Measurements from ENCODE around the gene COL27A1. TPM values are rescaled to one million over a fixed set of nuclear protein-coding genes. Genes with fewer than 3 reads are reported as not detected.
"Not testable (repeated sequence)": the region's sequence is repeated elsewhere in the genome, so short reads cannot be mapped to it uniquely, and the experiment has no call there.

COL27A1 gene
- total RNA-seq, 1 donor from 2014 or later = 20.3 TPM

DNA sequence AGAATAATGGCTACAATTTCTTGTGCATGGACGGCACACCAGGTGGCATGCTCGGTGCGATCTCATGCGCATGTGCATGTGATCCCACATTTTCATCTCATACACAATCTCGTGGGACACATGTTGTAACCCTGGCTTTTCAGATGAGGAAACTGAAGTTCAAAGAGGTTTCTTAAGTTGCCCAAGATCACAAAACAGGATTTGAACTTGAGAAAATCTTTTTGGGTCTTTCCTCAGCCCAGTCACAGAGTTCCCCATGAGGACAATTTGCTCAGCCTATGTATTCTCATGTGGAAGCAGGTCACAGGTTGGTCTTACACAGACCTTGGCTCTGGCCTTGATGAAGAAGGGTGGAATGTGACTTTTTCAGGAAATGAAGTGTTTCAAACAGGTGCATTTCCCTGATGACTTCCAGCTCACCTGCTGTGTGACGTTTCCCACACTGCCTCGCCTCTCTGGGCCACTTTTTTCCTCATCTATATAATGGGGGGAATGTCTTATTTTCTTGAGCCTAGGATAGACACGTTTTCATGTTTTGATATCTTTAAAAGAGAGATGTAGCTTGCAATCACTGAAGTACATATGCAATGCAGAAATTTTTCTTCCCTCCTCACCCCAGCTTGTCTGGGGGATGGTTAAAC, 160.5 kb downstream of the COL27A1 start:
- no peak for TF ChIP-seq CTCF (conservative IDR thresholded peaks at IDR 0.05)
- H3K27me3 Mint-ChIP-seq (ENCODE audit: low read depth) = no peaks in the 10 kb centered on the region
- peaks cover 5% of the 10 kb centered on the region for H3K4me1 Mint-ChIP-seq
- H3K4me3 Mint-ChIP-seq = no peak overlapping the region
- H3K9me3 Mint-ChIP-seq = no peaks in the 10 kb centered on the region
- H3K27ac Mint-ChIP-seq (ENCODE audit: unreplicated experiment) = no peak overlapping the region
- no peaks in the 10 kb centered on the region for H3K36me3 Mint-ChIP-seq (ENCODE audit: low read depth)
- no peak for DNase-seq (ENCODE audit: low read depth, low spot score)

DNA sequence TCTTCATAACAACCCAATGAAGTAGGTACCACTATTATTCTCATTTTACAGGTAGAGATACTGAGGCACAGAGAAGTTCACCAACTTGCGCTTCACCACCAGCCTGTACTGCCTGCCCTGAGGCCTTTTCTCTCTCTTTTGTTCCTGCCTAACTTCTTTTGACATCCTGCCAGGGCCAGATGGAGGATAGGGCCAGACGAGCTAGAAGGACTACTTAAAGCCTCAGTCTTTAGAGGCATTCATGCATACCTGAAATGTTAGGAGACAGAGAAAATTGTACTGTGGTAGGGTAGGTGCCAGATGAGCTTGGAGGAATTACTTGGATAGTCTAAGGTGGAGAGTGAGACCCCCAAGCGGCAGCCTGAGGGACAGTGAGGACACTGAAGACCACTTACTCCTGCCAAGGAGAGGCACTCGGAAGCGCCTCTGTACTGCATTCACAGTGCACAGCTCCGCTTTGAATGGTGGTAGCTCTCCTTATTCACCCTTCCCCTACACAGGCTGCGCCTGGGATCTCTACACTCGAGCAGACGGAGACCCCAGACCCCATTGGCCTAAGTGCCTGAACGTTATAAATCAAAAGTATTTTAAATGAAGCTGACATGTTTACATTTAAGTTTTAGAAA, 161.4 kb downstream of the COL27A1 start:
- H3K4me3 Mint-ChIP-seq = no peak overlapping the region
- H3K36me3 Mint-ChIP-seq (ENCODE audit: low read depth) = no peaks in the 10 kb centered on the region
- peaks cover 5% of the 10 kb centered on the region for H3K4me1 Mint-ChIP-seq
- TF ChIP-seq CTCF (conservative IDR thresholded peaks at IDR 0.05) = no peak
- H3K27me3 Mint-ChIP-seq (ENCODE audit: low read depth) = no peaks in the 10 kb centered on the region
- no peak for DNase-seq (ENCODE audit: low read depth, low spot score)
- H3K9me3 Mint-ChIP-seq = no peaks in the 10 kb centered on the region
- H3K27ac Mint-ChIP-seq (ENCODE audit: unreplicated experiment) = no peak overlapping the region

DNA sequence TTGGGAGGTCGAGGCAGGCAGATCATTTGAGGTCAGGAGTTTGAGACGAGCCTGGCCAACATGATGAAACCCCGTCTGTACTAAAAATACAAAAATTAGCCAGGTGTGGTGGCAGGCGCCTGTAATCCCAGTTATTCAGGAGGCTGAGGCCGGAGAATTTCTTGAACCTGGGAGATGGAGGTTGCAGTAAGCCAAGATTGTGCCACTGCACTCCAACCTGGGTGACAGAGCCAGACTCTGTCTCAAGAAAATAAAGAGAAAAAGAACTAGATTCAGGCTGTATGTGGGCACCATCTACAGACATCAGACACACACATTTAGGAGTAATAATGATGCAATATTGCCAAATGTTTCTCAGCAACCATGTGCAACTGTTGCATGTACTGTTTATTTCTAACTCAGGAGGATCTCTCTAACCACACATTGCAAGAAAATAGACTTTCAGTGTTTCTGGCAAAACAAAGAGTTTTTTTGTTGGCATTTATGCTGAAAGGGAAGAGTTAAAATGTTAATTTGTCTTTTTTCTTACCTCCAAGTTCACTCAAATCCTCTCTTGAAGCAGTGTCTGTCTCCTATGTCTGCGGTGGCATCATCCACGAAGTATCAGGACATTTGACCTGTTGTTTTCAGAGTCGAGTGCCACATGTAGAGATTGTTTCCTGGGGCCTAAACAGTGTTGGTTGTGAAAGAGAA, 162.5 kb downstream of the COL27A1 start:
- Mint-ChIP-seq H3K4me3 (no peak overlapping the region), H3K4me1 (peaks cover 5% of the 10 kb centered on the region), H3K9me3 (no peaks in the 10 kb centered on the region), H3K27me3 (ENCODE audit: low read depth) (no peaks in the 10 kb centered on the region), H3K36me3 (ENCODE audit: low read depth) (no peaks in the 10 kb centered on the region), H3K27ac (ENCODE audit: unreplicated experiment) (peak overlapping the region; percentile 43)
- TF ChIP-seq CTCF (conservative IDR thresholded peaks at IDR 0.05) = no peak
- DNase-seq (ENCODE audit: low read depth, low spot score) = no peak

- DNase-seq (ENCODE audit: low read depth, low spot score) = no peak
- no peak overlapping the region for H3K27ac Mint-ChIP-seq (ENCODE audit: unreplicated experiment)
- no peak for TF ChIP-seq CTCF (conservative IDR thresholded peaks at IDR 0.05)
- no peaks in the 10 kb centered on the region for H3K36me3 Mint-ChIP-seq (ENCODE audit: low read depth)
- no peaks in the 10 kb centered on the region for H3K9me3 Mint-ChIP-seq
- H3K4me1 Mint-ChIP-seq = peaks cover 5% of the 10 kb centered on the region
- H3K4me3 Mint-ChIP-seq = no peak overlapping the region
- no peaks in the 10 kb centered on the region for H3K27me3 Mint-ChIP-seq (ENCODE audit: low read depth)
These were observed 163.1 kb downstream of the COL27A1 start for GRCh38 chr9:114318416-114318815.

DNA sequence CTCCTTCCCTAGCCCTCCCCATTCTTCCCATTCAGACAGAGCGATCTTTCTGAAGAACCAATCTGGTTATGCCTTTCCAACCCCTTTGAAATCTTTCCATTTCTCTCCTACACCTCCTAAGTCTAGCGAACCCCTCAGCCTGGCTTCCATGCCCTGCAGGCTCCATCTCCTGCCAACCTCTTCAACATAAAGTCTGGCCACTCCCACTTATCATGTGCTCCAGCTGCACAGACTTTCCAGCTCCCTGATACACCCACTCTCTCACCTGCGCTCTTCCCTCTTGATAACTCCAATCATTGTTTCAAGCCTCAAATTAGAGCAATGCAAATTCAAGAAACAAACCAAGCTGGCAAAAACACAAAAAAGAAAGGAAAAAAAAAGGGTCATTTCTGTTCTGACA, 163.8 kb downstream of the COL27A1 start:
- no peak for DNase-seq (ENCODE audit: low read depth, low spot score)
- no peak for TF ChIP-seq CTCF (conservative IDR thresholded peaks at IDR 0.05)
- Mint-ChIP-seq H3K9me3 (no peaks in the 10 kb centered on the region), H3K27ac (ENCODE audit: unreplicated experiment) (peak overlapping the region; percentile 10), H3K27me3 (ENCODE audit: low read depth) (no peaks in the 10 kb centered on the region), H3K36me3 (ENCODE audit: low read depth) (no peaks in the 10 kb centered on the region), H3K4me3 (no peak overlapping the region), H3K4me1 (peaks cover 5% of the 10 kb centered on the region)

DNA sequence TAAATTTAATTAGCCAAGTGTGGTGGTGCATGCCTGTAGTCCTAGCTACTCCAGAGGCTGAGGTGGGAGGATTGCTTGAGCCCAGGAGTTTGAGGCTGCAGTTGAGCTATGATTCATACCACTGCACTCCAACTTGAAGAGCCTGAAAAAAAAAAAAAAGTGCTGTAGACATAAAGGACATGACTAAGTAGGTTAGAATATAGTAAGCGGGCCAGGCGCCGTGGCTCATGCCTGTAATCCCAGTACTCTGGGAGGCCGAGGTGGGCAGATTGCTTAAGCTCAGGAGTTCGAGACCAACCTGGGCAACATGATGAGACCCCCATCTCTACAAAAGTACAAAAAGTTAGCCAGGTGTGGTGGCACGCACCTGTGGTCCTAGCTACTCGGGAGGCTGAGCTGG, 165.4 kb downstream of the COL27A1 start:
- not testable (repeated sequence) for H3K27me3 Mint-ChIP-seq (ENCODE audit: low read depth); H3K4me3 Mint-ChIP-seq; H3K9me3 Mint-ChIP-seq; H3K4me1 Mint-ChIP-seq; H3K36me3 Mint-ChIP-seq (ENCODE audit: low read depth); DNase-seq (ENCODE audit: low read depth, low spot score)
- peak overlapping the region; percentile 35 for H3K27ac Mint-ChIP-seq (ENCODE audit: unreplicated experiment)
